HepG2 (cell line): Measurements from ENCODE around the gene TCFL5. TPM values are rescaled to one million over a fixed set of nuclear protein-coding genes. Genes with fewer than 3 reads are reported as not detected.

Experiments
- AHR ChIP-seq: IDR thresholded peaks from 2 replicates; pipeline ENCODE4 v1.6.1; 2018; ENCODE audit warnings: missing genetic modification reagents, missing compliant biosample characterization
- ARNT2 ChIP-seq: sonication (generic); formaldehyde crosslinking; IDR thresholded peaks from 2 replicates; pipeline ENCODE4 v1.8.0; 2022; ENCODE audit warnings: mild to moderate bottlenecking, low read depth, missing genetic modification reagents, moderate library complexity
- ATF7-NPFF ChIP-seq: sonication (generic); formaldehyde crosslinking; IDR thresholded peaks from 2 replicates; pipeline ENCODE4 v1.8.1; 2023; ENCODE audit warnings: mild to moderate bottlenecking, low read depth, missing genetic modification reagents, moderate library complexity
- GZF1 ChIP-seq: sonication (generic); formaldehyde crosslinking; IDR thresholded peaks from 2 replicates; pipeline ENCODE4 v1.5.1; 2020; ENCODE audit warnings: mild to moderate bottlenecking, missing genetic modification reagents
- HNF4A ChIP-seq: sonication (generic); formaldehyde crosslinking; IDR thresholded peaks from 2 replicates; pipeline ENCODE4 v1.4.0; 2020; ENCODE audit warnings: missing genetic modification reagents
- HOXD1 ChIP-seq: sonication (generic); formaldehyde crosslinking; IDR thresholded peaks from 2 replicates; pipeline ENCODE4 v1.5.0; 2020; ENCODE audit warnings: missing genetic modification reagents
- MAFG ChIP-seq: sonication (generic); formaldehyde crosslinking; IDR thresholded peaks from 2 replicates; pipeline ENCODE4 v1.5.1; 2020; ENCODE audit warnings: mild to moderate bottlenecking, missing genetic modification reagents
- MIER3 ChIP-seq: IDR thresholded peaks from 2 replicates; pipeline ENCODE4 v1.6.1; 2016; ENCODE audit warnings: missing compliant biosample characterization, borderline replicate concordance
- ONECUT2 ChIP-seq: sonication (generic); formaldehyde crosslinking; IDR thresholded peaks from 2 replicates; pipeline ENCODE4 v1.4.0; 2020; ENCODE audit warnings: missing genetic modification reagents
- PCBP2 ChIP-seq: fragments of 200-400 bp; formaldehyde crosslinking; optimal IDR thresholded peaks from 2 replicates; pipeline ENCODE3; 2018; ENCODE audit warnings: low read length, low read depth; ENCODE audit not compliant: poor library complexity, severe bottlenecking
- POLR2AphosphoS2 ChIP-seq: IDR thresholded peaks from 2 replicates; pipeline ENCODE4 v1.6.1; 2011; ENCODE audit warnings: low read depth, low read length, improper control_type of control experiment
- PRDM15 ChIP-seq: sonication (generic); formaldehyde crosslinking; IDR thresholded peaks from 2 replicates; pipeline ENCODE4 v1.4.0; 2020; ENCODE audit warnings: missing genetic modification reagents
- PRMT3 ChIP-seq: sonication (generic); formaldehyde crosslinking; IDR thresholded peaks from 2 replicates; pipeline ENCODE4 v1.8.1; 2022; ENCODE audit warnings: low read depth, mild to moderate bottlenecking, moderate library complexity, missing genetic modification reagents, borderline replicate concordance
- RELA ChIP-seq: sonication (generic); formaldehyde crosslinking; IDR thresholded peaks from 2 replicates; pipeline ENCODE4 v1.4.0; 2020; ENCODE audit warnings: missing genetic modification reagents
- ZNF281 ChIP-seq: sonication (generic); formaldehyde crosslinking; IDR thresholded peaks from 2 replicates; pipeline ENCODE4 v1.4.0; 2020; ENCODE audit warnings: missing genetic modification reagents, borderline replicate concordance
- ZNF367 ChIP-seq: sonication (generic); formaldehyde crosslinking; IDR thresholded peaks from 2 replicates; pipeline ENCODE4 v1.4.0; 2020; ENCODE audit warnings: missing genetic modification reagents, borderline replicate concordance
- ZNF432 ChIP-seq: sonication (generic); formaldehyde crosslinking; IDR thresholded peaks from 2 replicates; pipeline ENCODE4 v1.5.0; 2020; ENCODE audit warnings: missing genetic modification reagents, mild to moderate bottlenecking, borderline replicate concordance
- ZNF501 ChIP-seq: sonication (generic); formaldehyde crosslinking; IDR thresholded peaks from 2 replicates; pipeline ENCODE4 v1.5.1; 2020; ENCODE audit warnings: mild to moderate bottlenecking, moderate library complexity, missing genetic modification reagents
- ZNF660 ChIP-seq: sonication (generic); formaldehyde crosslinking; IDR thresholded peaks from 2 replicates; pipeline ENCODE4 v1.5.1; 2020; ENCODE audit warnings: mild to moderate bottlenecking, low read depth, missing genetic modification reagents, borderline replicate concordance
- ZNF740 ChIP-seq: sonication (generic); formaldehyde crosslinking; IDR thresholded peaks from 2 replicates; pipeline ENCODE4 v1.4.0; 2020; ENCODE audit warnings: missing genetic modification reagents
- ZNF879 ChIP-seq: sonication (generic); formaldehyde crosslinking; IDR thresholded peaks from 2 replicates; pipeline ENCODE4 v1.8.1; 2023; ENCODE audit warnings: missing genetic modification reagents
- ZSCAN31 ChIP-seq: sonication (generic); formaldehyde crosslinking; IDR thresholded peaks from 2 replicates; pipeline ENCODE4 v1.5.0; 2020; ENCODE audit warnings: low read depth, mild to moderate bottlenecking, missing genetic modification reagents
- polyA plus RNA-seq, 8 experiments: library from polyadenylated mRNA; depleted of rRNA in 3 of 8; stranded (reverse) in 7 of 8; unstranded in 1 of 8; fragments of >200 nt; fragmentation: Illumina TruSeq in 4 of 8; extraction: Trizol in 4 of 8; gene quantifications; 2 replicates each; pipeline versions ENCODE4 v1.2.1 to v1.2.3, GENCODE V29; 2011 to 2016; ENCODE audit warnings: low read depth in 4 of 8, missing spikeins in 1 of 8, mixed read lengths in 1 of 8; ENCODE audit not compliant: insufficient read depth in 1 of 8
- total RNA-seq, 5 experiments: library from RNA; depleted of rRNA; stranded (reverse); fragments of >200 nt; fragmentation: Illumina TruSeq; extraction: Trizol; gene quantifications; 2 replicates each; pipeline ENCODE4 v1.2.3, GENCODE V29; 2016; ENCODE audit warnings: low read depth in 1 of 5

Gene TCFL5
- total and polyA plus RNA-seq, 2 of the 13 experiments (the other 11 are each of a cell fraction or from before 2014, with no cell fraction given), result 14.8 to 20.0 TPM

GRCh38 chr20:62822788-62823651 is 38.6 kb downstream of the TCFL5 start (continued):
- TF ChIP-seq PRDM15 (no peak), MIER3 (peak; percentile 96), GZF1 (CRISPR knock-in tag) (0 out of 2 replicates have a peak, but pooled peaks have one; percentile 57), HOXD1 (CRISPR knock-in tag) (0 out of 2 replicates have a peak, but pooled peaks have one; percentile 68), ZNF281 (peak; percentile 85), ONECUT2 (CRISPR knock-in tag) (no peak), ATF7-NPFF (CRISPR knock-in tag) (peak; percentile 35), ZNF501 (CRISPR knock-in tag) (peak; percentile 95), ZNF367 (CRISPR knock-in tag) (no peak), ZNF660 (CRISPR knock-in tag) (no peak), ARNT2 (no peak), ZNF432 (no peak), ZSCAN31 (CRISPR knock-in tag) (peak; percentile 64; the same call in 1 of the 2 replicates), PRMT3 (CRISPR knock-in tag) (no peak), POLR2AphosphoS2 (no peak), RELA (CRISPR knock-in tag) (peak; percentile 81; the same call in 1 of the 2 replicates), ZNF740 (CRISPR knock-in tag) (peak; percentile 82), AHR (CRISPR knock-in tag) (peak; percentile 77; the same call in 1 of the 2 replicates), HNF4A (CRISPR knock-in tag) (peak; percentile 98), MAFG (no peak), PCBP2 (no peak), ZNF879 (no peak)
